Kidney (tissue), 14 donors: ENCODE results near the gene MUC6. TPM values are rescaled to one million over a fixed set of nuclear protein-coding genes. Genes with fewer than 3 reads are reported as not detected.

Experiments
- DNase-seq, 5 donors: peaks; one replicate each; pipeline ENCODE4 v3.0.0-alpha.2; 2013 to 2020
- FAIRE-seq: peaks from 2 replicates; lab custom pipeline; 2012; peaks lifted over from hg19 to GRCh38; lab: Jason Lieb, UNC
- H3K27ac ChIP-seq, 2 donors: one replicate each; pipeline ENCODE4 v1.7.0; 2013; ENCODE audit warnings: low read depth in 2 of 2, low read length in 2 of 2, inconsistent platforms in 1 of 2
- H3K27me3 ChIP-seq: one replicate; pipeline ENCODE4 v1.7.1; 2013; ENCODE audit warnings: low read length, inconsistent platforms; ENCODE audit not compliant: control insufficient read depth, insufficient read depth
- H3K36me3 ChIP-seq, 3 donors: one replicate each; pipeline versions ENCODE4 v1.7.0 to v1.7.1; 2013; ENCODE audit warnings: low read length in 3 of 3, control low read depth in 1 of 3, inconsistent platforms in 1 of 3; ENCODE audit not compliant: insufficient read depth in 3 of 3, control insufficient read depth in 2 of 3
- H3K4me1 ChIP-seq, 3 donors: one replicate each; pipeline versions ENCODE4 v1.7.0 to v1.7.1; 2013; ENCODE audit warnings: low read length in 3 of 3, inconsistent platforms in 1 of 3, low read depth in 1 of 3; ENCODE audit not compliant: control insufficient read depth in 2 of 3, insufficient read depth in 2 of 3
- H3K4me3 ChIP-seq, 3 donors: one replicate each; pipeline versions ENCODE4 v1.7.0 to v1.8.1; 2013; ENCODE audit warnings: low read length in 3 of 3, control low read depth in 1 of 3, inconsistent platforms in 1 of 3
- H3K9ac ChIP-seq, 3 donors: one replicate each; pipeline versions ENCODE4 v1.7.0 to v1.7.1; 2013; ENCODE audit warnings: low read length in 3 of 3, control low read depth in 1 of 3, inconsistent platforms in 1 of 3
- H3K9me3 ChIP-seq, 3 donors: one replicate each; pipeline versions ENCODE4 v1.7.0 to v1.7.1; 2013; ENCODE audit warnings: low read length in 3 of 3, control low read depth in 1 of 3, inconsistent platforms in 1 of 3; ENCODE audit not compliant: control insufficient read depth in 2 of 3, insufficient read depth in 1 of 3
- intact Hi-C: fragments of 100-400 bp; cut with DNase I; formaldehyde crosslinking; loops from one replicate; pipeline ENCODE4 v1.11.1; 2022
- polyA plus RNA-seq: library from polyadenylated mRNA; stranded (reverse); fragments of 350-450 nt; fragmentation: Illumina TruSeq; extraction: RNeasy Lipid Tissue Mini Kit (QIAGEN cat#74804); gene quantifications from one replicate; pipeline ENCODE4 v1.2.3, GENCODE V29; 2014; ENCODE audit warnings: low read depth, low replicate concordance; ENCODE audit not compliant: insufficient read depth
- total RNA-seq: library from RNA; stranded (reverse); fragmentation: NEBNext Ultra II Directional; extraction: Animal tissue kit (Norgen Biotek cat#: 25700); gene quantifications from one replicate; pipeline ENCODE4 v1.2.1, GENCODE V29; 2021
- TF ChIP-seq, protein P1 (sequence below): IDR thresholded peaks from 3 replicates; pipeline ENCODE4 v1.5.1; 2012; ENCODE audit warnings: mild to moderate bottlenecking, moderate library complexity, borderline replicate concordance; ENCODE audit not compliant: insufficient read depth; ENCODE audit errors: extremely low read depth
- donor health status: control.
- donor health status: control.
- donor health status: control.
- donor health status: control.
- donor health status: control.
- donor health status: DM: yes; HTN: yes; CAD: no.
- donor health status: Normal renal cell carcinoma (clear cell type).

The MUC6 gene
- total and polyA plus RNA-seq, 2 donors from 2014 or later, result 1.1 to 3.0 TPM

DNA sequence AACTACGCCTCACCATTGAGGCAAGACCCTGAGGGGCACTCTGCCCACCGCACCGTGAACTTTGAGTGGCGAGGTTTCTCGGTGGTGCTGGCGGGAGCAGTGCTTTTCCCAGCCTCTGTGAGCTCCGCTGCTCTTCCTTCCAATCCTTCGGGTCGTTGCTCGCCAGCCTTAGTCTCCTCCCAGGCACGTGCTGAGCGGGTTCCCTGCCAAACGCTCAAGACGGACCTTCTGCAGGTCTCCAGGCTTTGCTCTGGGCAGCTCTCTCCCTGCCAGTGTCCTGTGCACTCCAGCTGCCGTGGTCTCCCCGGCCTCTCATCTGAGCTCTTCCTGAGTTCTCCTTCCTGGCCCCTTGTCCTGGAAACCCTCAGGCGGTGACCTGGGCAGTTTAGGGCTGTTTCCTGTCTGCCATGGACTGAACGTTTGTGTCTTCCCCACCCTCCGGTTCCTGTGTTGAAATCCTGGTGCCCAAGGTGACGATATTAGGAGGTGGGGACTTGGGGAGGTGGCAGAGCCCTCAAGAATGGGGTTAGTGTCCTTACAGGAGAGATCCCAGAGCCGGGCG is 11.2 kb upstream of the MUC6 start:
- H3K4me1 ChIP-seq, result peaks cover 0 to 8% (median 0%) of the 10 kb centered on the region in 3 donors
- no peak overlapping the region for H3K4me3 ChIP-seq
- H3K36me3 ChIP-seq, result no peaks in the 10 kb centered on the region
- intact Hi-C loops, result loop anchor here (10.0 kb wide), 1 partner anchor 193 kb away; no protein-coding TSS in a partner anchor
- peaks cover 0 to 5% (median 0%) of the 10 kb centered on the region in 3 donors for H3K9me3 ChIP-seq
- TF ChIP-seq, protein P1, sequence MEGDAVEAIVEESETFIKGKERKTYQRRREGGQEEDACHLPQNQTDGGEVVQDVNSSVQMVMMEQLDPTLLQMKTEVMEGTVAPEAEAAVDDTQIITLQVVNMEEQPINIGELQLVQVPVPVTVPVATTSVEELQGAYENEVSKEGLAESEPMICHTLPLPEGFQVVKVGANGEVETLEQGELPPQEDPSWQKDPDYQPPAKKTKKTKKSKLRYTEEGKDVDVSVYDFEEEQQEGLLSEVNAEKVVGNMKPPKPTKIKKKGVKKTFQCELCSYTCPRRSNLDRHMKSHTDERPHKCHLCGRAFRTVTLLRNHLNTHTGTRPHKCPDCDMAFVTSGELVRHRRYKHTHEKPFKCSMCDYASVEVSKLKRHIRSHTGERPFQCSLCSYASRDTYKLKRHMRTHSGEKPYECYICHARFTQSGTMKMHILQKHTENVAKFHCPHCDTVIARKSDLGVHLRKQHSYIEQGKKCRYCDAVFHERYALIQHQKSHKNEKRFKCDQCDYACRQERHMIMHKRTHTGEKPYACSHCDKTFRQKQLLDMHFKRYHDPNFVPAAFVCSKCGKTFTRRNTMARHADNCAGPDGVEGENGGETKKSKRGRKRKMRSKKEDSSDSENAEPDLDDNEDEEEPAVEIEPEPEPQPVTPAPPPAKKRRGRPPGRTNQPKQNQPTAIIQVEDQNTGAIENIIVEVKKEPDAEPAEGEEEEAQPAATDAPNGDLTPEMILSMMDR, result no peak
- no peaks in the 10 kb centered on the region for H3K27me3 ChIP-seq
- no peak overlapping the region for H3K27ac ChIP-seq
- H3K9ac ChIP-seq, result no peak overlapping the region
- no peak for FAIRE-seq
- DNase-seq, result peak in 2 of 5 donors; percentile 42 to 48

GRCh38 chr11:1044160-1044559 is 7.6 kb upstream of the MUC6 start:
- no peak overlapping the region for H3K27ac ChIP-seq
- H3K27me3 ChIP-seq, result no peaks in the 10 kb centered on the region
- H3K9ac ChIP-seq, result no peak overlapping the region
- no peak for FAIRE-seq
- H3K36me3 ChIP-seq, result no peaks in the 10 kb centered on the region
- peaks cover 0 to 5% (median 0%) of the 10 kb centered on the region in 3 donors for H3K9me3 ChIP-seq
- DNase-seq, result no peak
- TF ChIP-seq, protein P1, result no peak
- peaks cover 0 to 8% (median 0%) of the 10 kb centered on the region in 3 donors for H3K4me1 ChIP-seq
- no peak overlapping the region for H3K4me3 ChIP-seq
- intact Hi-C loops, result loop anchor here (10.0 kb wide), 1 partner anchor 189 kb away; no protein-coding TSS in a partner anchor

GRCh38 chr11:1043563-1044096 is 7.1 kb upstream of the MUC6 start:
- DNase-seq (peak in 3 of 5 donors; percentile 35 to 92 (median 49)), FAIRE-seq (no peak)
- no peak overlapping the region for H3K4me3 ChIP-seq
- intact Hi-C loops, result loop anchor here (10.0 kb wide), 1 partner anchor 189 kb away; no protein-coding TSS in a partner anchor
- no peak overlapping the region for H3K27ac ChIP-seq
- no peaks in the 10 kb centered on the region for H3K36me3 ChIP-seq
- peaks cover 0 to 8% (median 0%) of the 10 kb centered on the region in 3 donors for H3K4me1 ChIP-seq
- TF ChIP-seq, protein P1, result no peak
- no peak overlapping the region for H3K9ac ChIP-seq
- H3K27me3 ChIP-seq, result no peaks in the 10 kb centered on the region
- H3K9me3 ChIP-seq, result peaks cover 0 to 5% (median 0%) of the 10 kb centered on the region in 3 donors
